ENCODE measurements around the gene RALGDS. TPM values are rescaled to one million over a fixed set of nuclear protein-coding genes. Genes with fewer than 3 reads are reported as not detected.
"Not testable (repeated sequence)": the region's sequence is repeated elsewhere in the genome, so short reads cannot be mapped to it uniquely, and the experiment has no call there.

The RALGDS gene
- total and polyA plus RNA-seq, 2 of the 4 experiments (the other 2 are of a cell fraction), result 13.1 to 36.9 TPM

DNA sequence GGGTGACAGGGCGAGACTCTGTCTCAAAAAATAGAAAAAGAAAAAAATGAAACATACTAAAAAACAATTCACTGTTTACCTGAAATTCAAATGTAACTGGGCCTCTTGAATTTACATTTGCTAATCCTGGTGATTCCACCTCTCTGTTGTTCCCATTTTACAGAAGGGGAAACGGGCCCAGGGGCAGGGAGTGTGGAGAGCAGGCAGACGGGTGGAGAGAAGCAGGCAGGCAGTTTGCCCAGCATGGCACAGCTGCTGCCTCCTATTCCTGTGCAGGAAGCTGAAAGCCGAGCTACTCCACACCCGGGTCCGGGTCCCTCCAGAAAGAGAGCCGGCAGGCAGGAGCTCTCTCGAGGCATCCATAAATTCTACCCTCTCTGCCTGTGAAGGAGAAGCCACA is 58.5 kb downstream of the RALGDS start:
- H3K36me3 ChIP-seq (ENCODE audit: control insufficient read depth, insufficient read depth, low read length); H2AK5ac ChIP-seq (ENCODE audit: low read depth, low read length); H3K4me2 ChIP-seq (ENCODE audit: low read depth, low read length); H3K4me1 ChIP-seq (ENCODE audit: control insufficient read depth, insufficient read depth, low read length); DNase-seq; H2AFZ ChIP-seq (replicated peaks; ENCODE audit: low read length, poor library complexity); CTCF ChIA-PET; H2BK20ac ChIP-seq (ENCODE audit: low read depth, low read length); H3K27ac ChIP-seq (ENCODE audit: insufficient read depth, low read length); H3K4ac ChIP-seq (ENCODE audit: low read depth, low read length); H2AK9ac ChIP-seq (replicated peaks; ENCODE audit: low read depth, low read length, poor library complexity); POLR2A ChIA-PET (ENCODE audit: unreplicated experiment); H4K8ac ChIP-seq (ENCODE audit: low read depth in 2 of 2, low read length in 2 of 2); H2BK5ac ChIP-seq (ENCODE audit: low read depth, low read length, poor library complexity, severe bottlenecking); H2BK15ac ChIP-seq (ENCODE audit: low read depth, low read length); H3K9me1 ChIP-seq (ENCODE audit: insufficient read depth, low read length); H3K18ac ChIP-seq (ENCODE audit: low read depth, low read length); H4K20me1 ChIP-seq (ENCODE audit: insufficient read depth, low read length); H2BK120ac ChIP-seq (ENCODE audit: low read depth, low read length); intact Hi-C loops (cut with micrococcal nuclease); H3K9me3 ChIP-seq (ENCODE audit: control insufficient read depth, insufficient read depth, low read length); H4K5ac ChIP-seq (ENCODE audit: low read depth, low read length); H3K23ac ChIP-seq (ENCODE audit: low read depth, low read length); H3K14ac ChIP-seq (replicated peaks; ENCODE audit: low read depth, low read length); H3K56ac ChIP-seq (ENCODE audit: extremely low read depth, insufficient read depth, low read length); BruUV-seq (replicated peaks); ATAC-seq (ENCODE audit: low read depth); H3K4me3 ChIP-seq (ENCODE audit: insufficient read depth, low read depth, low read length); in situ Hi-C loops (cut with MboI; ENCODE audit: low sequenced_read_pairs); H3K79me1 ChIP-seq (ENCODE audit: low read depth in 1 of 2, low read length in 2 of 2); H4K91ac ChIP-seq (ENCODE audit: insufficient read depth, low read depth, low read length); H3K9ac ChIP-seq (ENCODE audit: low read depth, low read length); dilution Hi-C loops (cut with HindIII; ENCODE audit: low sequenced_read_pairs, unreplicated experiment); H3K27me3 ChIP-seq (ENCODE audit: control insufficient read depth, insufficient read depth, low read length): not testable (repeated sequence)
- WGBS, 2 experiments (ENCODE audit: extremely low coverage in 2 of 2, insufficient read length in 1 of 2), result no CpG with 5 or more reads among the region's 8 CpGs

DNA sequence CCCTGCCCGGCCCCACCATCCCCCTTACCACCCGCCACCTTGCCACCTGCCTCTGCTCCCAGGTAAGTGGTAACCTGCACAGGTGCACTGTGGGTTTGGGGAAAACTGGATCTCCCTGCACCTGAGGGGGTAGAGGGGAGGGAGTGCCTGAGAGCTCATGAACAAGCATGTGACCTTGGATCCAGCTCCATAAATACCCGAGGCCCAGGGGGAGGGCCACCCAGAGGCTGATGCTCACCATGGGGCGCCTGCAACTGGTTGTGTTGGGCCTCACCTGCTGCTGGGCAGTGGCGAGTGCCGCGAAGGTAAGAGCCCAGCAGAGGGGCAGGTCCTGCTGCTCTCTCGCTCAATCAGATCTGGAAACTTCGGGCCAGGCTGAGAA is 59.3 kb downstream of the RALGDS start, which contains the start of gene CEL:
CEL (plus strand) TSS at position 218 of the 382 bp plus-strand sequence; CDS start at position 240, 22 bp downstream.
- H2AFZ ChIP-seq (replicated peaks; ENCODE audit: low read length, poor library complexity); H3K9ac ChIP-seq (ENCODE audit: low read depth, low read length); dilution Hi-C loops (cut with HindIII; ENCODE audit: low sequenced_read_pairs, unreplicated experiment); in situ Hi-C loops (cut with MboI; ENCODE audit: low sequenced_read_pairs); H3K79me1 ChIP-seq (ENCODE audit: low read depth in 1 of 2, low read length in 2 of 2); H3K18ac ChIP-seq (ENCODE audit: low read depth, low read length); H3K14ac ChIP-seq (replicated peaks; ENCODE audit: low read depth, low read length); H2BK15ac ChIP-seq (ENCODE audit: low read depth, low read length); H3K27me3 ChIP-seq (ENCODE audit: control insufficient read depth, insufficient read depth, low read length); H2BK20ac ChIP-seq (ENCODE audit: low read depth, low read length); DNase-seq; H3K56ac ChIP-seq (ENCODE audit: extremely low read depth, insufficient read depth, low read length); H4K20me1 ChIP-seq (ENCODE audit: insufficient read depth, low read length); H4K91ac ChIP-seq (ENCODE audit: insufficient read depth, low read depth, low read length); H3K23ac ChIP-seq (ENCODE audit: low read depth, low read length); H3K4me1 ChIP-seq (ENCODE audit: control insufficient read depth, insufficient read depth, low read length); H3K9me3 ChIP-seq (ENCODE audit: control insufficient read depth, insufficient read depth, low read length); H2BK120ac ChIP-seq (ENCODE audit: low read depth, low read length); H2BK5ac ChIP-seq (ENCODE audit: low read depth, low read length, poor library complexity, severe bottlenecking); H3K4me3 ChIP-seq (ENCODE audit: insufficient read depth, low read depth, low read length); H2AK5ac ChIP-seq (ENCODE audit: low read depth, low read length); H3K4ac ChIP-seq (ENCODE audit: low read depth, low read length); POLR2A ChIA-PET (ENCODE audit: unreplicated experiment); ATAC-seq (ENCODE audit: low read depth); CTCF ChIA-PET; BruUV-seq (replicated peaks); H3K9me1 ChIP-seq (ENCODE audit: insufficient read depth, low read length); intact Hi-C loops (cut with micrococcal nuclease); H3K4me2 ChIP-seq (ENCODE audit: low read depth, low read length): not testable (repeated sequence)
- H4K8ac ChIP-seq (ENCODE audit: low read depth in 2 of 2, low read length in 2 of 2), result peak within 1 kb of the TSS in 1 of 2 experiments; percentile 65; a peak in 2 of 4 replicates
- WGBS, 2 experiments (ENCODE audit: extremely low coverage in 2 of 2, insufficient read length in 1 of 2), result no CpG with 5 or more reads among the region's 9 CpGs
- H2AK9ac ChIP-seq (replicated peaks; ENCODE audit: low read depth, low read length, poor library complexity), result peak within 1 kb of the TSS; percentile 37
- peaks cover 14% of the 10 kb centered on the region for H3K36me3 ChIP-seq (ENCODE audit: control insufficient read depth, insufficient read depth, low read length)
- H3K27ac ChIP-seq (ENCODE audit: insufficient read depth, low read length), result peak within 1 kb of the TSS; percentile 21; the same call in 1 of the 2 replicates
- 0 out of 2 replicates have a peak within 1 kb of the TSS, but pooled peaks have one; percentile 65 for H4K5ac ChIP-seq (ENCODE audit: low read depth, low read length)

Measured in IMR-90 (cell line).